Activated T-helper 1 cell treated with anti-CD3 and anti-CD28 coated beads, Interleukin-2, amount 50 U/mL, for 16 hours (primary cell): ENCODE measurements around the gene LRRC30.

Experiments
- DNase-seq, 2 donors: peaks; one replicate each; pipeline ENCODE4 v3.0.0-alpha.2; 2020; ENCODE audit warnings: low read depth in 1 of 2, low spot score in 1 of 2

The LRRC30 gene

GRCh38 chr18:7236933-7237332 lies 6.0 kb downstream of the LRRC30 start:
- DNase-seq: no peak

DNA sequence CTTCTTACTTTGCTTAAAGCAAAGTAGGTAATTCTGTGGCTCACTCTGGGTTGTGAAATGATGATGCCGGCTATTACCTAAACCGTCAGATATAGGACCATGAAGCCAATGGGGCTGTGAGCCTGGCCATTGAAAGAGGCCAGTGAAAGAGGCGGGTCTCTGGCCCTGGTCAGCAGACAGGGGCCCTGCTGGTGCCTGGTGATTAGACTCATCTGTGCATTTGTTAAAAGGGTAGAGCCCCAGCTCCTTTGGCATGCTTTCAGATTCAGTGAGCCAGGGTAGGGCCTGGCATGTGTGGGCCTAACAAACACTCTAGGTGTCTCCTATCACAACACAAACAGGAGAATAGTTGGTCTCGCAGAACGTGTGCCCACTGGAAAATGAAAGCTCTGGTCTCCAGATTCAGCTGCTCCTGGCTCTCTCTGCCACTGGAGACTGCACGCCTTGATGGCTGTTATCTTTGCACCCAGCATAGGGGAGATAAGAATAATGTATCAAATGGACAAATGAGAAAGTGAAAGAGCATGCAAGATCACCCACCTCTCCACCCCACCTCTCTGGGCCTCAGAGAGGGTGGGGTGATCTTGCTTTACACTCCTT lies 6.9 kb downstream of the LRRC30 start:
- no peak for DNase-seq

DNA sequence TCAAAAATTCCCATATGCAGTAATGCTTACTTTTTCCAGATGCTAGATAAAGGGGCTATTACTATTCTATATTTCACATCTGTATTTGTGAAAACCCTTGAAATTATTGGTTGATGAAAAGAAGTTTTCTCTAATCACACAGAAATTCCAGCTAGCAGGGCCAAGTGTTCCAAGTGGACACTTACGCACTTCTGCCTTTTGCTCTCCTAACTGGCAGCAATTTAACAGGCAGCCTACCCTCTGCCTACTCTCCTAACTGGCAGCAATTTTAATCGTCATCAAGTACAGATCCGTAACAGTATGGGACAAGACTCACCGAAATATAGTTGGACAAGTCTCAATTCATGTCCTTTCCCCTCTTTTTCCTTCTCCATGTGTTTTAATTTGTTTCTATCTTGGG lies 12.0 kb downstream of the LRRC30 start:
- no peak for DNase-seq

DNA sequence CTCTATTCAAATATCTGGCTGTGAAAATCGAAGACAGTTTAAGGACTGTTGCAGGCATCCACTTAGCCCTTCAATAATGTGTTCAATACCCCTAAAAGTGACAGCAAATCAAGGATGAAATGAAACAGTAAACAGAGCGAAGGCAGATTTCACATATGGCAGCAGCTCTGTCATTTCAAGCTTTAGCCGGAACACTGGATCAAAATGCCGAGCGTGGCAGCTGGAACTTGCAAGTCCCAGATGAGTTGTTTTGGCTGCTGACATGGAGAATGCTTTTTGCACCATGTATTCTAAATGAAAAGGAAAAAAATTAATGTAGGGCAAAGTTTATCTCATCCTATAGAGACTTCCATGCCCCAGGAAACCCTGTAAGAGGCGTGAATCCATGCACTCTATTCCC lies 18.0 kb downstream of the LRRC30 start:
- no peak for DNase-seq

- no peak for DNase-seq
Measured at GRCh38 chr18:7254163-7254562, 23.3 kb downstream of the LRRC30 start.

- no peak for DNase-seq
Measured at GRCh38 chr18:7255054-7255453, 24.2 kb downstream of the LRRC30 start.

GRCh38 chr18:7255643-7256042 lies 24.8 kb downstream of the LRRC30 start:
- DNase-seq: no peak

DNA sequence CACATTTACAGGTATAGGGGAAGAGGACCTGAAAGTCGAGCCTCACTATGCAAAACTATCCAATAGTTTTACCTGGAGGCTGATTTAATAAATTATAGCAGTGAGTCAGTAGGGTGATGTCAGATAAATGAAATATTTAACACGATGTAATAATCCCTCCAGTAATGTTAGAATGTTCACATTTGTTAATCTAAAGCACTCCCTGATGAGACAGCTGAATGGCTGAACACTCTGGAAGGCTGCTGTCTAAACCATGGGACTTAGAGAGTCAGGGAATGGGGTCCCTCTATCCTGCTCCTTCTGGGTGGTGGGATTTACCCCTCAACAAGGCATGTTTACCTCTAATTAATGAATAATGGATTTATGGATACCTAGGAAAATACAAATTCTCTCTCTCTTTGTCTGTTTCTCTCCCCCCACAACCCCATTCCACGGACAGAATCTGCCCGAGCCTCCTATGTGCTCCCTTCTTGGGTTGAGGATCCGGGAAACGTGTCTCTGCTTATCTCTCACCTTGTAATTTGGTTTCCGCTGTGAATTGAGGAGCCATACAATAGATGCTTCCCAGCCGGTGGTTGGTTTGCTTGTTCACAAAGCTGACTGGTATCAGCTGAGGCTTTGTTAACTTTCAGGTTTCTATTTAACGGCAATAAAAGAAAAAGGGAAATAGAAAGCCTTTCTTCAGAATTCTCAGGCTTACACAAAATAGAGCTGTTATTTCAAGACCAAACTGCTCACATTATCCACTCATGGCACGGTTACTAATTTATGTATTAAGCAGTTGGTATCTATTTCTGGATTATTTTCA lies 25.9 kb downstream of the LRRC30 start:
- DNase-seq: no peak

GRCh38 chr18:7257426-7257740 lies 26.5 kb downstream of the LRRC30 start:
- DNase-seq: no peak

DNA sequence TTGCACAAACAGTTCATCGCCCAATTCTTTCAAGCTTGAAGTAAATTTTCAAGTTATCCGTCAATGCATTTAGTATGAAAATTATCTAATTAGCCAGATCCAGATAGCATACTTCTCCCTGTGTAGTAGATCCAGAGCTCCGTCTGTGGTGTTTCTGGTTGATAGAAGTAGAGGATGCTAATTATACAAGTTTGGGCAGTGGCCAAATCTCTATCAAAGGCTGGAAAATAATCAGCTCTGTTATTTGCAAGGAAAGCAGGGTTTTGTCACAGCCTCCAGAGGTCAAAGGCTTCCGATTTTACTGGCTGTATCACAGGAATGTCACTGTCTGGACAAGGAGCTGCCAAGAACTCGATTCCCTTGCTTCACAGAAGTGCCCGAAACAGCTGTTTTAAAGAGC lies 28.6 kb downstream of the LRRC30 start:
- no peak for DNase-seq

GRCh38 chr18:7261199-7261598 lies 30.3 kb downstream of the LRRC30 start:
- no peak for DNase-seq

DNA sequence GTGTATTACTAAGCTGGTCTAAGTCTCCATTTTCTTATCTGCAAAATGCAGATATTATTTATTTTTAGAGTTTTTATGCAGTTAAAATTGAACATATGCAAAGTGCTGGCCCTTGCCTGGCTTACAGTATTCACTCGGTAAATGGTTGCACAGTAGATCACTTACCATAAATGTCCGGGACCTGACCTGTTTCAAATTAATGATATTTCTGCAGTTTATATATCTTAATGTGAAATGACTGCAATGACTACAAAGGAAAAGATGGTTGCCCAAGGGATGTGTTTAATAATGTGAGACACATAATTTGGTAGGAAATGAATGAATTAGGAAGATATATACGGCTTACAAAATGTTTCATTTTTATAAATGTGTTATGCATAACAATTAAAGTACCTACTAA lies 37.1 kb downstream of the LRRC30 start:
- no peak for DNase-seq

DNA sequence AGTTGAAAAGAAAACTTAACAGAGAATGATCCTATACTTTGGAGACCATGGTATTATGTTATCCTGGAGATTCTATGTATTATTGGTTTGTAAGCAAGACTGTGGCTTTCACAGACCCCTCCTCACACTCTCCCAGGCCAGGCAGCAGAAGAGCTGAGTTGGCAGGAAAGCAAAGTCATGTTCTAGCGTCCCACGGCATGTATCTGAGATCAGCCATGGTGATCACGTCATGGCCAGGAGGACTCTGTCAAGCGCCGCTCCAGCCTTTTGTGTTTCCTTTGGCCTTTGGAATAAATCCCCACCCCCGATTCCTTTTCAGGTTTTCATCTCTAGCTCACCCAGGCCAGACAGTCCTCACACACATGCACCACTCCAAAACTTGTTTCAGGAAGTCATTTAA lies 39.1 kb downstream of the LRRC30 start:
- DNase-seq: no peak

DNA sequence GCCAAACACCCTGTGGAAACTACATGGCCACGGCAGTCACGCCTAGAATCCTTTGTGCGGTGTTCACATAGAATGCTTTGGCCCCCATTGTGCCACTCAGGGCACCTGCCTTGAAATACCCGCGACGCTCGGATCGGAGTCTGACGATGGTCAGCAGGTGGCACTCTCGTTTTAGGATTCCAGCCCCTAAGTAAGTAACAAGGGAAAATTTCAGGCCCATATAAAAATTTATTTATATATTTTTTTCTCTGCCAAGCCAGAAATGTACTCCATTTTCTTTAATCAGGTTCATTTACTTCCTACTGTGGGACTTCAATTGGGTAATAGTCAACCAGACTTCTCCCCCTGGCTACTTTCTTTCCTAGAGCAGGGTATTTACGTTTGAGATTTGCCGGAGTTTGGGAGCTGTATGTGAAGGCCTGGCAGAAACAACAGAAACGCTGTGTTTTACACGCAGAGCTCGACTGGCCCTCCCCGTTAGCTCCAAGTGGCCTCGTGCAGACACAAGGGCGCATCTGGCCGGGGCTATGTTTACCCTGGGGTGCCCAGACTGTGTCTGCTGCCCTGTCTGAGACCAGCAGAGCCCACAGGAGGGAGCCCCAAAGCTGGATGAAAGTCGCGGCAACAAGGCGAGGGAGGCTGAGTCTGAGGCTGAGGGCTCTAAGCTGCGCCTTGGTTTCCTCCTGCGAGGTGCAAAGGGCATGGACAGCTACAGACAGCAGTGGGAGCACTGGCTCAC lies 41.6 kb downstream of the LRRC30 start:
- no peak for DNase-seq

GRCh38 chr18:7273301-7273921 lies 42.5 kb downstream of the LRRC30 start:
- DNase-seq: no peak

DNA sequence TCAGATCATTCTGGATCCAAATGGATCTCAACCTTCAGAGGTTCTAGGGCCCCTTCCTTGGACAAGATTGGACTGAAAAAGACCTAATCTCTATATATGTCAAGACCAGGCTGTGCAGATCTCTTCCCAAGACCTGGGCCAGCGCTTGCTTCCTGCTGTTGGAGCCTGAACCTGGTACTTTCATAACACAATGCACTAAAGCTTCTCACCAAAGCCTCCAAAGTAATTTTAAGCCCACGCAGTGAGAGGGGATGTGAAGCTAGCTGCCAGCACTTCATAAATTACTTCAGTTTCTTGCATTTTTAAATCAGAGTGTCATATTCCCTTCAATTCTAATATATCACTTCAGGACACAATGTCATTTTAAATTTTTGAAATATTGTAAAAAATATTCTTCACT lies 50.7 kb downstream of the LRRC30 start:
- no peak for DNase-seq
